Erythroblast (primary cell): ENCODE measurements around the gene SETBP1.

Experiments
- GATA1 ChIP-seq: IDR thresholded peaks from 2 replicates; pipeline ENCODE4 v1.6.1; 2011; ENCODE audit warnings: low read depth, mild to moderate bottlenecking, control low read depth, low read length, moderate library complexity
- POLR2A ChIP-seq: IDR thresholded peaks from 2 replicates; pipeline ENCODE4 v1.6.1; 2011; ENCODE audit warnings: mild to moderate bottlenecking, low read length

GRCh38 chr18:44659771-44660170, 20.9 kb upstream of the SETBP1 start:
- no peak for TF ChIP-seq POLR2A
- TF ChIP-seq GATA1: no peak
